OCI-LY3 (cell line): Measurements from ENCODE around the gene KYAT1.
A peak's percentile ranks its signal among the peaks of the same experiment; 100 is the strongest.

Source experiments
- H2AFZ ChIP-seq: fragments of 200-600, 300-600 bp; shearing (Covaris generic); 2 replicates; pipeline ENCODE4 v1.6.0; 2014; ENCODE audit warnings: antibody characterized with exemption, low read depth, low read length
- H3K27ac ChIP-seq: fragments of 200-600, 300-600 bp; sonication (generic); 2 replicates; pipeline ENCODE4 v1.5.1; 2014; ENCODE audit warnings: mild to moderate bottlenecking, low read length, moderate library complexity, mixed read lengths
- H3K27me3 ChIP-seq: fragments of 200-600, 300-600 bp; sonication (generic); 2 replicates; pipeline ENCODE4 v1.6.1; 2014; ENCODE audit warnings: low read depth, low read length, mixed read lengths
- H3K36me3 ChIP-seq: fragments of 200-600, 300-600 bp; sonication (generic); replicated peaks from 2 replicates; pipeline ENCODE3; 2014; ENCODE audit warnings: low read depth, low read length, mixed read lengths
- H3K4me1 ChIP-seq: fragments of 300-600, 200-600 bp; sonication (generic); 2 replicates; pipeline ENCODE4 v1.6.1; 2014; ENCODE audit warnings: low read length, mixed read lengths
- H3K4me2 ChIP-seq: fragments of 200-600, 300-600 bp; sonication (generic); 2 replicates; pipeline ENCODE4 v1.6.1; 2014; ENCODE audit warnings: low read length, mixed read lengths
- H3K4me3 ChIP-seq: fragments of 300-600, 200-600 bp; sonication (generic); 2 replicates; pipeline ENCODE4 v1.5.1; 2014; ENCODE audit warnings: antibody characterized with exemption, mild to moderate bottlenecking, low read length, moderate library complexity
- H3K79me2 ChIP-seq: fragments of 300-600, 200-600 bp; shearing (Covaris generic); 2 replicates; pipeline ENCODE4 v1.6.1; 2014; ENCODE audit warnings: mild to moderate bottlenecking, low read length, mixed read lengths
- H3K9ac ChIP-seq: fragments of 300-600, 200-600 bp; shearing (Covaris generic); 2 replicates; pipeline ENCODE4 v1.6.0; 2014; ENCODE audit warnings: mild to moderate bottlenecking, low read length, moderate library complexity
- H3K9me3 ChIP-seq: fragments of 200-600, 300-600 bp; shearing (Covaris generic); 2 replicates; pipeline ENCODE4 v1.6.1; 2014; ENCODE audit warnings: low read length, mixed read lengths; ENCODE audit not compliant: insufficient read depth
- H4K20me1 ChIP-seq: fragments of 200-600, 300-600 bp; sonication (generic); 2 replicates; pipeline ENCODE4 v1.6.1; 2016; ENCODE audit warnings: low read length, mixed read lengths; ENCODE audit not compliant: insufficient read depth
- EZH2phosphoT487 ChIP-seq: fragments of 200-600 bp; shearing (Covaris generic); IDR thresholded peaks from 2 replicates; pipeline ENCODE4 v1.6.1; 2018; ENCODE audit warnings: antibody characterized with exemption, mixed run types, low read depth
- TF ChIP-seq, protein P1 (sequence below): fragments of 200-600, 300-600 bp; sonication (generic); IDR thresholded peaks from 2 replicates; pipeline ENCODE4 v1.5.1; 2014; ENCODE audit warnings: antibody characterized with exemption, low read length, low read depth

Gene KYAT1

DNA sequence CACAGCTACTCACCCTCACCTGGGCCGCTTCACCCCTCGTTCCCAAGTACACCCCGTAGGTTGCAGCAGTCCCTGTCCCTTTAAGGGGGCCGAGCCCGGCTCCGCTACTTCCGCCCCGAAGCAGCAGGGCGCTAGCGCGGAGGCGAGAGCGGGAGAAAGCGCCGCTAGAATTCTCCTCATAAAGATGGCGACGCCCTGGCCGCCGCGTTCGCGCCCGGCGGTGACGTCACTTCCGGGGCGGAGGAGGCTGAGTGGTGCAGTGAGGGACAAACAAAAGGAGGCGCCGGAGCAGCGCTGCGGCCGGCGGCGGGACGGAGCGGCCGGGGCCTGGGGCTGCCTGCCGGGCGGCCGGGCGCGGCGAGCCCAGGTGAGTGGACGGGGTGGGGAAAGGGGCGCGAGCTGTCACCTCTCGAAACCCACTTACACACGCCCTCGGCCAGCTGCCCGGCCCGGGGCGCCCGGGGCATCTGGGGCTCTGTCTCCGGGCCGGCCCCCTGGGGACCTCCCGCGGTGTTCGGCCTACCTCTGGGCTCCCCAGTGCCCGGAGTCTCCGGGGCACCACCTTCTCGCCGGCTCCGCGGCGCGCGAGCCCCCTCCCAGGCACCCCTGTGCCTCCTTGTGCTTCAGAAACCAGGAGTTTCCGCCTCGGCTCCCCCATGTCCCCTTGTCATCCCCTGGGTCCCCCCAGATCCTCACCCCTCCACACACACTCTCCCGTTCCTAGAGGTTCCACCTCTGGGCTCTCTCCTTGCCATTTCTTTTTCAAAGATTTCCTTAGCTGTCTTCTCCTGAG lies at the start of gene KYAT1, which contains the start of gene LRRC8A:
Gene KYAT1 (minus strand): TSS at position 67 of the 793 bp plus-strand sequence. CDS start 36,545 bp downstream, outside the sequence.
Gene LRRC8A (plus strand): TSS at position 250 of the 793 bp plus-strand sequence. CDS start 25,032 bp downstream, outside the sequence.
- Histone ChIP-seq H3K36me3 (peaks cover 12% of the 10 kb centered on the region), H3K79me2 (peaks cover 65% of the 10 kb centered on the region), H3K9ac (peak within 1 kb of the TSS; percentile 99), H3K9me3 (no peaks in the 10 kb centered on the region), H2AFZ (peak within 1 kb of the TSS; percentile 87), H3K4me2 (peak within 1 kb of the TSS; percentile 82), H3K4me3 (peak within 1 kb of the TSS; percentile 94), H4K20me1 (no peaks in the 10 kb centered on the region), H3K27ac (peak within 1 kb of the TSS; percentile 76), H3K4me1 (peaks cover 7% of the 10 kb centered on the region; the same call in 1 of the 2 replicates), H3K27me3 (no peaks in the 10 kb centered on the region)
- TF ChIP-seq, protein P1, sequence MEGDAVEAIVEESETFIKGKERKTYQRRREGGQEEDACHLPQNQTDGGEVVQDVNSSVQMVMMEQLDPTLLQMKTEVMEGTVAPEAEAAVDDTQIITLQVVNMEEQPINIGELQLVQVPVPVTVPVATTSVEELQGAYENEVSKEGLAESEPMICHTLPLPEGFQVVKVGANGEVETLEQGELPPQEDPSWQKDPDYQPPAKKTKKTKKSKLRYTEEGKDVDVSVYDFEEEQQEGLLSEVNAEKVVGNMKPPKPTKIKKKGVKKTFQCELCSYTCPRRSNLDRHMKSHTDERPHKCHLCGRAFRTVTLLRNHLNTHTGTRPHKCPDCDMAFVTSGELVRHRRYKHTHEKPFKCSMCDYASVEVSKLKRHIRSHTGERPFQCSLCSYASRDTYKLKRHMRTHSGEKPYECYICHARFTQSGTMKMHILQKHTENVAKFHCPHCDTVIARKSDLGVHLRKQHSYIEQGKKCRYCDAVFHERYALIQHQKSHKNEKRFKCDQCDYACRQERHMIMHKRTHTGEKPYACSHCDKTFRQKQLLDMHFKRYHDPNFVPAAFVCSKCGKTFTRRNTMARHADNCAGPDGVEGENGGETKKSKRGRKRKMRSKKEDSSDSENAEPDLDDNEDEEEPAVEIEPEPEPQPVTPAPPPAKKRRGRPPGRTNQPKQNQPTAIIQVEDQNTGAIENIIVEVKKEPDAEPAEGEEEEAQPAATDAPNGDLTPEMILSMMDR, result no peak
- TF ChIP-seq EZH2phosphoT487, result no peak

DNA sequence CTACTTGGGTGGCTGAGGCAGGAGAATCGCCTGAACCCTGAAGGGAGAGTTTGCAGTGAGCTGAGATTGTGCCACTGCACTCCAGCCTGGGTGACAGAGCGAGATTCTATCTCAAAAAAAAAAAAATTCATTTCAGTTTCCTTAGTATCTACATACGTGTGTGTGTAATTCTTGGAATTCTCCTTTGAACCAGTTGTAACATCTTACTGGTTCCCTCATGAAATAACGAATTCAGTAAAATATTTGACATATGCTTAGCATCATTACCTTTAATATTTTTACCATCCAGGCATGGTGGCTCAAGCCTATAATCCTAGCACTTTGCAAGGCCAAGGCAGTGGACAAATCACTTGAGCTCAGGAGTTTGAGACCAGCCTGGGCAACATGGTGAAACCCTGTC lies 47.8 kb upstream of the KYAT1 start:
- Histone ChIP-seq H3K4me3 (no peak overlapping the region), H3K9me3 (no peaks in the 10 kb centered on the region), H3K4me1 (no peaks in the 10 kb centered on the region), H3K4me2 (no peak overlapping the region), H2AFZ (no peak overlapping the region), H3K9ac (no peak overlapping the region), H3K79me2 (no peaks in the 10 kb centered on the region), H3K27ac (no peak overlapping the region), H4K20me1 (no peaks in the 10 kb centered on the region), H3K36me3 (no peaks in the 10 kb centered on the region), H3K27me3 (no peaks in the 10 kb centered on the region)
- TF ChIP-seq, protein P1, result no peak
- no peak for TF ChIP-seq EZH2phosphoT487

DNA sequence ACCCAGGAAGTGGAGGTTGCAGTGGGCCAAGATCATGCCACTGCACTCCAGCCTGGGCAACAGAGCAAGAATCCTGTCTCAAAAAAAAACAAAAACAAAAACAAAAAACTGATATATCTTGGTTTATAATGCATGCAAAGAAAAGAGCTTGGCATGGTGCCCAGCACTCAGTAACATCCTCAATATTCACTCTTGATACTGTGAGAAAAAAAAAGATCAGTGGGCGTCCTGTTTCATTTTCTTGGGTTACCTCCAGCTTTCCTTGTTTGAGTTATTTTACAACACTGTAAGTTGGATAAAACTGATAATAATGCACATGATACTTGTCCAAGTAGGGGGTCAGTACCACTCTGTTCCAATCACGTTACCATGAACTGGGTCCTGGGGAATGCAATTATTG lies 46.9 kb upstream of the KYAT1 start:
- H3K27me3 ChIP-seq, result no peaks in the 10 kb centered on the region
- H3K4me3 ChIP-seq, result no peak overlapping the region
- no peak overlapping the region for H3K4me2 ChIP-seq
- H3K79me2 ChIP-seq, result no peaks in the 10 kb centered on the region
- no peak for TF ChIP-seq EZH2phosphoT487
- TF ChIP-seq, protein P1, result no peak
- H3K9ac ChIP-seq, result no peak overlapping the region
- H3K4me1 ChIP-seq, result no peaks in the 10 kb centered on the region
- no peak overlapping the region for H3K27ac ChIP-seq
- no peaks in the 10 kb centered on the region for H3K9me3 ChIP-seq
- no peaks in the 10 kb centered on the region for H4K20me1 ChIP-seq
- no peak overlapping the region for H2AFZ ChIP-seq
- no peaks in the 10 kb centered on the region for H3K36me3 ChIP-seq

DNA sequence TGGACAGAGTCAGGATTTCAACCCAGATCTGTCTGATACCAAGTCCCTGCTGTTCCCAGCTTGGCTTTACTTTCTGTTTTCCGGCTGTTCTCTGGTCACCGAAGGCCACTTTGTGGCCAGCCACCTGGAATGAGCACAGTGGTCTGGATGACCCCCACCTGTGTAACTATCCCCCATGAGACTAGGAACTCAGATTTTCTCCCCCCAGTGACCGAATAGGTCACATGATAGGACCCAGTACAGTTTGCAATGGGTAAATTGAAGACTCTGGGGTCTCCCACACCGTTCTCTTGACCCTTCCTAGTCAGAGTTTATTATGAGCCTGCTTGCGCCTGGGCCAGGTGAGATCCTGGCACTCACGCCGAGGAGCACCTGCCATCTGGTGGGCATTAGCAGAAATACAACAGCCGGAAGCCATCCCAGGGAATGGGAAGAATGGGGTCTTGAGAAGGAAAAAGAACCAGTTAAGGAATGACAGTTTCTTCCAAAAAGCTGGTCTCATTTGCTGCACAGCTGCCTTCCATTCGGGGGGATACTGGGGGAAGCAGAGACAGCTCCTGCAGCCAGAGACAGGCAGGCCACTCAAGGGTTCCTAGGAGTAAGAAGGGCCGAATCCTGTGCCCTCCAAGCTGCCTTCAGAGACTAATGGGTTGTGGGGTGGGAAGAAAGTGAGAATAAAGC lies 46.1 kb upstream of the KYAT1 start:
- Histone ChIP-seq H3K27ac (no peak overlapping the region), H3K79me2 (no peaks in the 10 kb centered on the region), H3K4me3 (no peak overlapping the region), H3K27me3 (no peaks in the 10 kb centered on the region), H3K4me2 (no peak overlapping the region), H2AFZ (no peak overlapping the region), H3K4me1 (no peaks in the 10 kb centered on the region), H3K36me3 (no peaks in the 10 kb centered on the region), H3K9me3 (no peaks in the 10 kb centered on the region), H4K20me1 (no peaks in the 10 kb centered on the region), H3K9ac (no peak overlapping the region)
- TF ChIP-seq EZH2phosphoT487, result no peak
- TF ChIP-seq, protein P1, result peak; percentile 83
